ENCODE results near the gene TMEM222. TPM values are rescaled to one million over a fixed set of nuclear protein-coding genes. Genes with fewer than 3 reads are reported as not detected.

Gene TMEM222
- total RNA-seq, 2 experiments from 2014 or later: 21.8 to 22.5 TPM

- POLR2A ChIA-PET: interaction anchor here (1.3 to 5.0 kb wide), 2 partner anchors 19 to 28 kb away, joined by 3 to 56 read pairs; partner anchors contain the start of gene SYTL1
- H3K36me3 Mint-ChIP-seq (ENCODE audit: low read depth): no peaks in the 10 kb centered on the region
- no peak for TF ChIP-seq CTCF (IDR thresholded peaks at IDR 0.05)
Observed at GRCh38 chr1:27360159-27361043, 38.4 kb downstream of the TMEM222 start.

GRCh38 chr1:27361044-27361402 is 39.1 kb downstream of the TMEM222 start:
- H3K9me3 ChIP-seq (ENCODE audit: control insufficient read depth in 1 of 2, insufficient read depth in 1 of 2, low read length in 2 of 2): no peaks in the 10 kb centered on the region
- H3K36me3 ChIP-seq (ENCODE audit: insufficient read depth, low read length): no peaks in the 10 kb centered on the region
- no peaks in the 10 kb centered on the region for H3K27me3 Mint-ChIP-seq
- no peak overlapping the region for H3K27ac Mint-ChIP-seq
- H3K4me3 Mint-ChIP-seq: peak overlapping the region; percentile 82
- DNase-seq (no peak), ATAC-seq (ENCODE audit: poor library complexity) (no peak)
- H3K27ac ChIP-seq (ENCODE audit: low read depth in 1 of 2, low read length in 2 of 2): no peak overlapping the region
- H3K4me1 ChIP-seq (ENCODE audit: insufficient read depth, low read length): peaks cover 68% of the 10 kb centered on the region
- intact Hi-C loops (cut with DNase I, micrococcal nuclease): no loop called here
- no peaks in the 10 kb centered on the region for H3K27me3 ChIP-seq (ENCODE audit: control insufficient read depth in 1 of 2, insufficient read depth in 2 of 2, low read length in 2 of 2)
- TF ChIP-seq CTCF (IDR thresholded peaks at IDR 0.05): no peak
- ChIA-PET POLR2A (interaction anchor here (1.3 kb wide), 1 partner anchor 28 kb away, joined by 3 read pairs; no protein-coding TSS in a partner anchor), CTCF (no interaction called here)
- no peaks in the 10 kb centered on the region for H3K9me3 Mint-ChIP-seq
- no peaks in the 10 kb centered on the region for H3K36me3 Mint-ChIP-seq (ENCODE audit: low read depth)
- peaks cover 60% of the 10 kb centered on the region for H3K4me1 Mint-ChIP-seq (ENCODE audit: low read depth)
- no peak overlapping the region for H3K4me3 ChIP-seq (ENCODE audit: low read length)

More at GRCh38 chr1:27360159-27361043, 38.4 kb downstream of the TMEM222 start:
- ATAC-seq (ENCODE audit: poor library complexity): peak; percentile 28
- intact Hi-C loops (cut with DNase I, micrococcal nuclease): no loop called here
- CTCF ChIA-PET: no interaction called here
- Histone ChIP-seq H3K36me3 (ENCODE audit: insufficient read depth, low read length) (no peaks in the 10 kb centered on the region), H3K27me3 (ENCODE audit: control insufficient read depth in 1 of 2, insufficient read depth in 2 of 2, low read length in 2 of 2) (no peaks in the 10 kb centered on the region), H3K4me1 (ENCODE audit: insufficient read depth, low read length) (peaks cover 68% of the 10 kb centered on the region), H3K4me3 (ENCODE audit: low read length) (peak overlapping the region; percentile 47), H3K27ac (ENCODE audit: low read depth in 1 of 2, low read length in 2 of 2) (no peak overlapping the region), H3K9me3 (ENCODE audit: control insufficient read depth in 1 of 2, insufficient read depth in 1 of 2, low read length in 2 of 2) (no peaks in the 10 kb centered on the region)
- Mint-ChIP-seq H3K27ac (peak overlapping the region; percentile 59), H3K9me3 (no peaks in the 10 kb centered on the region), H3K4me3 (peak overlapping the region; percentile 82), H3K27me3 (no peaks in the 10 kb centered on the region), H3K4me1 (ENCODE audit: low read depth) (peaks cover 60% of the 10 kb centered on the region)
- DNase-seq: peak in 11 of 14 experiments; percentile 33 to 76 (median 50)

- Mint-ChIP-seq H3K9me3 (no peaks in the 10 kb centered on the region), H3K36me3 (ENCODE audit: low read depth) (no peaks in the 10 kb centered on the region), H3K27ac (no peak overlapping the region), H3K4me3 (peak overlapping the region; percentile 75), H3K27me3 (no peaks in the 10 kb centered on the region), H3K4me1 (ENCODE audit: low read depth) (peaks cover 60% of the 10 kb centered on the region)
- Histone ChIP-seq H3K27ac (ENCODE audit: low read depth in 1 of 2, low read length in 2 of 2) (no peak overlapping the region), H3K27me3 (ENCODE audit: control insufficient read depth in 1 of 2, insufficient read depth in 2 of 2, low read length in 2 of 2) (no peaks in the 10 kb centered on the region), H3K4me1 (ENCODE audit: insufficient read depth, low read length) (peaks cover 64% of the 10 kb centered on the region), H3K4me3 (ENCODE audit: low read length) (no peak overlapping the region), H3K9me3 (ENCODE audit: control insufficient read depth in 1 of 2, insufficient read depth in 1 of 2, low read length in 2 of 2) (no peaks in the 10 kb centered on the region), H3K36me3 (ENCODE audit: insufficient read depth, low read length) (no peaks in the 10 kb centered on the region)
- ATAC-seq (ENCODE audit: poor library complexity) (no peak), DNase-seq (no peak)
- POLR2A ChIA-PET: interaction anchor here (1.3 kb wide), 1 partner anchor 29 kb away, joined by 3 read pairs; no protein-coding TSS in a partner anchor
- CTCF ChIA-PET: no interaction called here
- intact Hi-C loops (cut with DNase I, micrococcal nuclease): no loop called here
- no peak for TF ChIP-seq CTCF (IDR thresholded peaks at IDR 0.05)
Observed at GRCh38 chr1:27361553-27361952, 39.6 kb downstream of the TMEM222 start.
